ENCODE results near the gene CPM. TPM values are rescaled to one million over a fixed set of nuclear protein-coding genes. Genes with fewer than 3 reads are reported as not detected.
"Not testable (repeated sequence)": the region's sequence is repeated elsewhere in the genome, so short reads cannot be mapped to it uniquely, and the experiment has no call there.

CPM gene
- polyA plus RNA-seq, 2 of the 4 experiments (the other 2 are of a cell fraction) = 3.7 to 6.8 TPM

DNA sequence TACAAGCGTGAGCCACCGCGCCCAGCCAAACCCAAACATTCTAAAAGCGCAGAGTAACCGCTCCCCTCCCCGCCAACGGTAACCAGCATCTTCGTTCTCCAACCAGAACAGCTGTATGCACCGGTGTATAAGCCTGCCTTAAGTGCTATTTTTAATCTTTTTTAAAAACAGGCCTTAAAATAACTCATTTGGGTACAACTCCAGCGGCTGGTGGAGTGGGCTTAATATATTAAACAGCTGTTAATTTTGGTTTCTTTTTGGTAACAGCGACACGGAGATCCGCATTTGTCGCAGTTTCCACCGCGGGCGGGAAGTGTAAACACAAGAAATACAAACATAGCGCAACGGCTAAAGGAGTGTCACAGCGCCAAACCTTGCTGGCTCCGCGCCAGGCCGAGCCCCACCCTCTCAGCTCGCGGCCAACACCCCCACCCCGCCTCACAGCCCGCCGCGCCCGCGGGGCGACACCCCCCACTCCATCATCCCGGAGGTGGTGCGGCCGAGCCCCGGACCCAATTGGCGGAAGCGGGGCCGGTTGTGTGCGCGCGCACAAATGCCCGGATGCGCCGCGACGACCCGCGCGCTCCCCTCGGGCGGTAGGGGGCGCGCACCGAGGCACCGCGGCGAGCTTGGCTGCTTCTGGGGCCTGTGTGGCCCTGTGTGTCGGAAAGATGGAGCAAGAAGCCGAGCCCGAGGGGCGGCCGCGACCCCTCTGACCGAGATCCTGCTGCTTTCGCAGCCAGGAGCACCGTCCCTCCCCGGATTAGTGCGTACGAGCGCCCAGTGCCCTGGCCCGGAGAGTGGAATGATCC lies 125.2 kb downstream of the CPM start, which contains the start of gene MDM2 (continued):
- TF ChIP-seq, protein P1, sequence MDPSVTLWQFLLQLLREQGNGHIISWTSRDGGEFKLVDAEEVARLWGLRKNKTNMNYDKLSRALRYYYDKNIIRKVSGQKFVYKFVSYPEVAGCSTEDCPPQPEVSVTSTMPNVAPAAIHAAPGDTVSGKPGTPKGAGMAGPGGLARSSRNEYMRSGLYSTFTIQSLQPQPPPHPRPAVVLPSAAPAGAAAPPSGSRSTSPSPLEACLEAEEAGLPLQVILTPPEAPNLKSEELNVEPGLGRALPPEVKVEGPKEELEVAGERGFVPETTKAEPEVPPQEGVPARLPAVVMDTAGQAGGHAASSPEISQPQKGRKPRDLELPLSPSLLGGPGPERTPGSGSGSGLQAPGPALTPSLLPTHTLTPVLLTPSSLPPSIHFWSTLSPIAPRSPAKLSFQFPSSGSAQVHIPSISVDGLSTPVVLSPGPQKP (IDR thresholded peaks at IDR 0.05; ENCODE audit: low read depth, low read length) = no peak
- TF ChIP-seq TFCP2L1 (CRISPR knock-in tag; IDR thresholded peaks at IDR 0.05) (peak; percentile 84), RCOR1 (IDR thresholded peaks at IDR 0.05; ENCODE audit: low read depth, low read length) (no peak), CBX2 (IDR thresholded peaks at IDR 0.05; ENCODE audit: borderline replicate concordance, low read depth) (no peak), CHD4 (IDR thresholded peaks at IDR 0.05; ENCODE audit: borderline replicate concordance) (no peak), FOSB (CRISPR knock-in tag; IDR thresholded peaks at IDR 0.05) (peak; percentile 53; the same call in 1 of the 2 replicates), CHD2 (IDR thresholded peaks at IDR 0.05; ENCODE audit: low read length, partially characterized antibody) (no peak)

DNA sequence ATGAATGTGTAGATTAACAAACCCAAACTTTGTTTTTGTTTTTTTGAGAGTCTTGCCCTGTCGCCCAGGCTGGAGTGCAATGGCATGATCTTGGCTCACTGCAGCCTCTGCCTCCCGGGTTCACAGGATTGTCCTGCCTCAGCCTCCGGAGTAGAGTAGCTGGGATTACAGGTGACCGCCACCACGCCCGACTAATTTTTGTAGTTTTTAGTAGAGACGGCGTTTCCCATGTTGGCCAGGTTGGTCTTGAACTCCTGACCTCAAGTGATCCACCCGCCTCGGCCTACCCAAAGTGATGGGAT lies 125.7 kb downstream of the CPM start:
- TF ChIP-seq RAD21 (conservative IDR thresholded peaks at IDR 0.05 in 1 of 2, IDR thresholded peaks at IDR 0.05 in 1 of 2) (0 out of 5 replicates have a peak, but pooled peaks of 1 of the 2 experiments have one; percentile 2), CHD4 (IDR thresholded peaks at IDR 0.05; ENCODE audit: borderline replicate concordance) (0 out of 2 replicates have a peak, but pooled peaks have one; percentile 51)
- peaks cover 23% of the 10 kb centered on the region for H3K4me1 ChIP-seq
- H3K9me3 ChIP-seq; DNase-seq (ENCODE audit: low read depth in 1 of 2, low spot score in 1 of 2); FAIRE-seq: not testable (repeated sequence)
- ChIA-PET POLR2A (interaction anchor here (0.9 to 2.7 kb wide), 6 partner anchors 13 to 476 kb away, joined by 3 to 45 read pairs (median 4); partner anchors contain the start of gene SLC35E3), CTCF (interaction anchor here (0.7 to 2.9 kb wide), 11 partner anchors 8 to 350 kb away, joined by 3 to 19 read pairs (median 5); partner anchors contain the start of gene SLC35E3)
- peak overlapping the region; percentile 88 for H3K4me3 ChIP-seq
- peak in 1 of 2 experiments; percentile 1; a peak in 2 of 6 replicates for ATAC-seq
- peak overlapping the region; percentile 97 for H3K27ac ChIP-seq
- WGBS (ENCODE audit: missing lambda C conversion rate) = 7% methylated on average over 10 of the region's 10 CpGs
- peak overlapping the region; percentile 66 for H3K4me2 ChIP-seq

DNA sequence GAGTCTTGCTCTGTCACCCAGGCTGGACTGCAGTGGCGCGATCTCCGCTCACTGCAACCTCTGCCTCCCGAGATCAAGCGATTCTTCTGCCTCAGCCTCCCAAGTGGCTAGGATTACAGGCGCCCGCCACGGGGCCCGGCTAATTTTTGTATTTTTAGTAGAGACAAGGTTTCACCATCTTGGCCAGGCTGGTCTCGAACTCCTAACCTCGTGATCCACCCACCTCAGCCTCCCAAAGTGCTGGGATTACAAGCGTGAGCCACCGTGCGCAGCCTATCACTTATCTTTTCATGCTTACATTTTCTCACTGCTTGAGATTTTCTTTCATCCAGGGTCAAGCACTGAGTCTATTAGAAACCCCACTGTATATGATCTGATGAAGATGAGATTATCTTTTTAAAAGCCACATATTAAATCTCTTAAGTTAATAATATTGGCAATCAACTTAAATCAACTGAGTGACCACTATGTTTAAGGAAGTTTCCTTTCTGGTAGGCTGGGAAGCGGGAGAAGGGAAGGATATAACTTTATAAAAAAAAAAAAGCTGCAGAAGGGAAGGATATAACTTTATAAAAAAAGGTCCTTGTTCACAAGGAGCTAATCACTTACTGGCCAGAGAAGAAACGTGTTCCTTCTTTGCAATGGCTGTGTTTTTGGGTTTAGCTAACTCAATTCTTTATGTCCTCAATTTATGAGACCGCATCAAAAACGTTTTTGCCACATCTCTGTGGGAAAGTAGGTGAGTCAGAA lies 126.3 kb downstream of the CPM start:
- FAIRE-seq (no peak), DNase-seq (ENCODE audit: low read depth in 1 of 2, low spot score in 1 of 2) (no peak), ATAC-seq (no peak)
- Histone ChIP-seq H3K4me3 (peak overlapping the region; percentile 88), H3K27ac (peak overlapping the region; percentile 97), H3K9me3 (no peaks in the 10 kb centered on the region), H3K4me1 (peaks cover 22% of the 10 kb centered on the region), H3K4me2 (peak overlapping the region; percentile 66)
- TF ChIP-seq MAZ (IDR thresholded peaks at IDR 0.05; ENCODE audit: borderline replicate concordance, low read depth, low read length) (no peak), POLR2AphosphoS2 (conservative IDR thresholded peaks at IDR 0.05; ENCODE audit: low read length) (no peak), JUN (IDR thresholded peaks at IDR 0.05) (no peak), KDM5A (IDR thresholded peaks at IDR 0.05) (no peak), EHMT2 (IDR thresholded peaks at IDR 0.05; ENCODE audit: low read depth) (no peak), EHF (CRISPR knock-in tag; IDR thresholded peaks at IDR 0.05) (no peak)
- TF ChIP-seq, protein P2, sequence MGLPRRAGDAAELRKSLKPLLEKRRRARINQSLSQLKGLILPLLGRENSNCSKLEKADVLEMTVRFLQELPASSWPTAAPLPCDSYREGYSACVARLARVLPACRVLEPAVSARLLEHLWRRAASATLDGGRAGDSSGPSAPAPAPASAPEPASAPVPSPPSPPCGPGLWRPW (IDR thresholded peaks at IDR 0.05) = no peak
- WGBS (ENCODE audit: missing lambda C conversion rate) = 87% methylated on average over 18 of the region's 18 CpGs
- ChIA-PET POLR2A (interaction anchor here (2.7 kb wide), 2 partner anchors 14 to 60 kb away, joined by 21 to 45 read pairs; partner anchors contain the start of gene SLC35E3), CTCF (interaction anchor here (1.2 to 2.9 kb wide), 6 partner anchors 8 to 60 kb away, joined by 5 to 19 read pairs (median 7); partner anchors contain the start of gene SLC35E3)

DNA sequence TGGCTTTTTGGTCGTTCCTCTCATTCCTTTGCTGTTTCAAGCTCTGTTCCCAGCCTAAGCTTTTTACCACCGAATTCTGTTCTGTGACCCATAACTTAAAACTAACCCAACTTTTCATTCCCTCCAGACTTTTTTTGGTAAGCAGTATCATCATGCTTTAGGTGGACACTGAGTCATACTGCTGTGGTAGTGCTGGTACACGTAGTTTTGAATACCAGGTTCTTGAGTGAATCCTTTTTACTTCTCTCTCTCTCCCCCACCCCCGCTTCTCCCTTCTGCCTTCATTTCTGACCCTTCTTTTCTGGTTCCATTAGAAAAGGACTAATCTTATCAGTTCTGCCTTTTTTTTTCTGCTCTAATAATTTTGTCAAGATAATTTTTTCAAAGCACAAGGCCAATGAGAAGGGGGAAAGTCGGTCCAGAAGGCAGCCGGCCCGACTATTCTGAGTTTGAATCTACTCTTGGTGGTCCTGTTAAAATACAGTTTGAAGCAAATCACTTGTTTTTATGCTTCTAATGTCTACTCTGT lies 127.3 kb downstream of the CPM start:
- H3K27ac ChIP-seq = no peak overlapping the region
- no peak for ATAC-seq
- H3K4me3 ChIP-seq = no peak overlapping the region
- no peak overlapping the region for H3K4me2 ChIP-seq
- ChIA-PET CTCF (interaction anchor here (0.9 kb wide), 1 partner anchor 10 kb away, joined by 3 read pairs; no protein-coding TSS in a partner anchor), POLR2A (no interaction called here)
- WGBS (ENCODE audit: missing lambda C conversion rate) = 83% methylated on average over 7 of the region's 7 CpGs
- H3K4me1 ChIP-seq = peaks cover 12% of the 10 kb centered on the region
- H3K9me3 ChIP-seq = no peaks in the 10 kb centered on the region
- FAIRE-seq = no peak
- DNase-seq (ENCODE audit: low read depth in 1 of 2, low spot score in 1 of 2) = no peak
- no peak for TF ChIP-seq FOSL2 (IDR thresholded peaks at IDR 0.05)
- TF ChIP-seq FOSL2 (CRISPR knock-in tag; IDR thresholded peaks at IDR 0.05) = no peak
- no peak for TF ChIP-seq ESRRA (IDR thresholded peaks at IDR 0.05; ENCODE audit: borderline replicate concordance, low read length)
- TF ChIP-seq, protein P3, sequence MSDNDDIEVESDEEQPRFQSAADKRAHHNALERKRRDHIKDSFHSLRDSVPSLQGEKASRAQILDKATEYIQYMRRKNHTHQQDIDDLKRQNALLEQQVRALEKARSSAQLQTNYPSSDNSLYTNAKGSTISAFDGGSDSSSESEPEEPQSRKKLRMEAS (IDR thresholded peaks at IDR 0.05) = no peak
- TF ChIP-seq, protein P4, sequence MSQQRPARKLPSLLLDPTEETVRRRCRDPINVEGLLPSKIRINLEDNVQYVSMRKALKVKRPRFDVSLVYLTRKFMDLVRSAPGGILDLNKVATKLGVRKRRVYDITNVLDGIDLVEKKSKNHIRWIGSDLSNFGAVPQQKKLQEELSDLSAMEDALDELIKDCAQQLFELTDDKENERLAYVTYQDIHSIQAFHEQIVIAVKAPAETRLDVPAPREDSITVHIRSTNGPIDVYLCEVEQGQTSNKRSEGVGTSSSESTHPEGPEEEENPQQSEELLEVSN (IDR thresholded peaks at IDR 0.05; ENCODE audit: borderline replicate concordance, low read depth) = no peak
- no peak for TF ChIP-seq ZNF302 (CRISPR knock-in tag; IDR thresholded peaks at IDR 0.05)
- TF ChIP-seq KDM1A (IDR thresholded peaks at IDR 0.05; ENCODE audit: low read depth) = no peak
- no peak for TF ChIP-seq HOXA7 (CRISPR knock-in tag; IDR thresholded peaks at IDR 0.05)
- TF ChIP-seq, protein P5, sequence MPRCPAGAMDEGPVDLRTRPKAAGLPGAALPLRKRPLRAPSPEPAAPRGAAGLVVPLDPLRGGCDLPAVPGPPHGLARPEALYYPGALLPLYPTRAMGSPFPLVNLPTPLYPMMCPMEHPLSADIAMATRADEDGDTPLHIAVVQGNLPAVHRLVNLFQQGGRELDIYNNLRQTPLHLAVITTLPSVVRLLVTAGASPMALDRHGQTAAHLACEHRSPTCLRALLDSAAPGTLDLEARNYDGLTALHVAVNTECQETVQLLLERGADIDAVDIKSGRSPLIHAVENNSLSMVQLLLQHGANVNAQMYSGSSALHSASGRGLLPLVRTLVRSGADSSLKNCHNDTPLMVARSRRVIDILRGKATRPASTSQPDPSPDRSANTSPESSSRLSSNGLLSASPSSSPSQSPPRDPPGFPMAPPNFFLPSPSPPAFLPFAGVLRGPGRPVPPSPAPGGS (IDR thresholded peaks at IDR 0.05) = no peak

All from A549 (cell line).